T1000 (cell line): ENCODE data around the gene TMEM170B.
A peak's percentile ranks its signal among the peaks of the same experiment; 100 is the strongest.

ENCODE experiments used
- DNase-seq: peaks from one replicate; lab custom pipeline; 2025; ENCODE audit warnings: mixed read lengths; lab: John Stamatoyannopoulos, UW

The TMEM170B gene, protein sequence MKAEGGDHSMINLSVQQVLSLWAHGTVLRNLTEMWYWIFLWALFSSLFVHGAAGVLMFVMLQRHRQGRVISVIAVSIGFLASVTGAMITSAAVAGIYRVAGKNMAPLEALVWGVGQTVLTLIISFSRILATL

DNA sequence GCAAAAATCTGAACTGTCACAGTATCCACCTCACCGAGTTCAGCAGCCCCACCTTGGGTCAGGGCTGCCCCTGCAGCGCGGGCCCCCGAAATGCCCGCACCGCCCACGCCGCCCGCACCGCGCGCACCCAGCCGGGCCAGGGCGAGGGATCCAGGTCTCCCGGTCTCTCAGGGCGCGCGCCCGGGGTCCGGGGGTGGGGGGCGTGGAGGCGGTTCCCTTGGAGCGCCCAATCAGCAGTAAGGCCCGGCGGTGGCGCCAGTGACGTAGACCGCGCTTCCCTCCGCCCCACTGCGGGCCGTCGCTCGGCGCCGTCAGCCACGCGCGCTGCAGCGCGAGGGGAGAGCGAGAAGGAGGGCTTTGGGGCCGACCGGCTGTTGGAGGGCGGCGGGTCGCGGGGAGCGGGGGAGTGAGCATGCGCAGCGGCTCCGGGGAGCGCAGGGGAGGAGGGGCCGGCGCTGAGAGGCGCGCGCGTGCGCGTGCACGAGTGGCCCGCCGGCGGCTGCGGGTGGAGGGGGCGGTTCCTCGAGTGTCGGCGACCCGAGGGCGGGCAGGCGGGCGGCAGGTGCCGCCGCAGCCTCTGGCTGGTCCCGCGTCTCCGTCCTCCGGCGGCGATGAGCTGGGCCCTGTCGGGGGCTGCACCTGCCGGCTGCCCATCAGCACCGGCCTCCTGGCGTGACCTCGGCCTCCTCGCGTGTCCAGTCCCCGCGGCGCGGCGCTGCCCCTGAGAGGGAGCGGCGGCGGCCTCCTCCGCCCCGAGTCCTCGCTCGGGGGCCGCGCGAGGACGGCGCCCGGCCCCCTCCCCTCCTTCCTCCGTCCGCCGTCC is at the start of gene TMEM170B:
TSS of gene TMEM170B (plus strand) at position 521 of the 823 bp plus-strand sequence. CDS start 529 bp downstream, outside the sequence.
- peak; percentile 85 for DNase-seq

DNA sequence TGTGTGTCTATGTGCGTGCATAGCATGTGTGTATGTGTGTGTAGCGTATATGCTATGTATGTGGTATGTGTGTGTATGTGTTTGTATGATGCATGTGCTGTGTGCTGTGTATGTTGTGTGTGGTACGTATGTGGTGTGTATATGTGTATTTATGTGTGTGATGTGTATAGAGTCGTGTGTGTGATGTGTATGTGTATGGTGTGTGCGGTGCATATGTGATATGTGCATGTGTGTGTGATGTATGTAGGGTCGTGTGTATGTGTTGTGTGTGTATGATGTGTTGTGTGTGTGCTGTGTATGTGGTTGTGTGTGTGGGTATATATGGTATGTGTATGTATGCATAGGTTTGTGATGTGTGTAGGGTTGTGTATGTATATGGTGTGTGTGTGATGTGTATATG is 46.6 kb upstream of the TMEM170B start:
- DNase-seq: no peak

DNA sequence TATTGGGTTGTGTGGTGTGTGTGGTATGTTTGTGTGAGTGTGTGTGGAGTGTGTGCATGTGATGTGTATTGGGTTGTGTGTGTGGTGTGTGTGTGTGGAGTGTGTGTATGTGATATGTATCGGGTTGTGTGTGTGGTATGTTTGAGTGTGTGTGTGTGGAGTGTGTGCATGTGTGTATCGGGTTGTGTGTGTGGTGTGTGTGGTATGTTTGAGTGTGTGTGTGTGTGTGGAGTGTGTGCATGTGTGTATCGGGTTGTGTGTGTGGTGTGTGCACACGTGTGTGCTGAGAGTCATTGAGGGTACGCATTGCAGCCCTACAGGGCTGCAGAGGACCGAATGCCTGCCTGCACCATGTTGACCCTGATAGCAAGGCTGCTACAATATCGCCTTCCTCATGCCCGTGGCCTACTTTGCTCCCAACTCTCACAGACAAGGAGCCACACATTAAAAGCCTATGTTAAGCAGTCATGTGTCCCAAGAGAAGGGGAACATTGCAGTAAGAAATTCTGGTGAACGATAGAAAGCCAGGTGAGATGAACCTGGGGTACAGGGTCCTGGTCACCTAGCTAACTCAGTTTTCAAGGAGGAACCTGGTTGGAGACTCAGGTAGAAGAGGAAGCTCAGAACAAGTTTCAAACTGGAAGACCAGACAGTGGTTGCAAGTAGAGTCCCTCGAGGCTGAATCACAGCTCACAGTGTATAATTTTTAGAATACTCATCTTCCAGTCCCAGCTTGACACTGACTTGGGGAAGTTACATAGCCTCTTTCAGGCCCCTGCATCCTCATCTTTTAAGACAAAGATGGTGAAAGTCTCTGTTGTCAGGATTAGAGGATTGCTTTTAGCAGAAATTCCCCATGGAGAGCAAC is 45.7 kb upstream of the TMEM170B start:
- DNase-seq: no peak

GRCh38 chr6:11492464-11493290 is 44.9 kb upstream of the TMEM170B start:
- DNase-seq: no peak

- no peak for DNase-seq
Measured at GRCh38 chr6:11493974-11494373, 43.6 kb upstream of the TMEM170B start.

DNA sequence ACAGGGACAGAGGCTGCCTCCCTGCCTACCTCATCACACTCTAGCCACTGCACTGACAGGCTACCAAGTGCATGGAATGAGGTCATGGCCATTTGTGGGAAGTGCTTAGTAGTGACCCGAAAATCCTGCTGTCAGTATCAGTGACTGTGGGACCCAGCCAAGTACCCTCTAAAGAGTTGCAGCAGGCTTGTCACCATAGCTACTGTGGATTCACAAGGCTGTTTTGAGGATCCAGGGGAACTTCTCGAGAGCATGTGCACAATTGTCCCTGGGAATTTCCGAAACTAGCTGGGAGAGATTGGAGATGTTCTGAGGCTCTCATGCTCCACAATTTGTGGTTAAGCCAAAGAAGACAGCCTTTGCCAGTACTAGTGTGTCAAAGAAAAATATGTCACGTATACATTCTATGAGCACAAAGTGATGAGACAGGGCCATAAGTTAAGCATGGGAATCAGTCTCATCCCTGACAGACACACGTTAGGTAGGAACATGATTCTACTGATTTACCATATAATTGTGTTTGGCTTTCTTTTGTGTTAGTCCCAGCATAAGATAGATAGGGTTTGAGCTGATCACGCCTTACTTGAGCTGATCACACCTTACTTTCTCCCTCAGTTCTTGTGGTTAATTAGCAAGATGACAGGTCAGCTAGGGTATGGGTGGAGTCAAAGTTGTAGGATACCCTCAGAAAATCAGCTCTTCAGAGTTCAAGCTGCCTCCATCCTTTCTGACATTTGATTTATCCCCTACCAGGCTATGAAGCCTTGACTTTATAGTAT is 42.6 kb upstream of the TMEM170B start:
- DNase-seq: no peak

DNA sequence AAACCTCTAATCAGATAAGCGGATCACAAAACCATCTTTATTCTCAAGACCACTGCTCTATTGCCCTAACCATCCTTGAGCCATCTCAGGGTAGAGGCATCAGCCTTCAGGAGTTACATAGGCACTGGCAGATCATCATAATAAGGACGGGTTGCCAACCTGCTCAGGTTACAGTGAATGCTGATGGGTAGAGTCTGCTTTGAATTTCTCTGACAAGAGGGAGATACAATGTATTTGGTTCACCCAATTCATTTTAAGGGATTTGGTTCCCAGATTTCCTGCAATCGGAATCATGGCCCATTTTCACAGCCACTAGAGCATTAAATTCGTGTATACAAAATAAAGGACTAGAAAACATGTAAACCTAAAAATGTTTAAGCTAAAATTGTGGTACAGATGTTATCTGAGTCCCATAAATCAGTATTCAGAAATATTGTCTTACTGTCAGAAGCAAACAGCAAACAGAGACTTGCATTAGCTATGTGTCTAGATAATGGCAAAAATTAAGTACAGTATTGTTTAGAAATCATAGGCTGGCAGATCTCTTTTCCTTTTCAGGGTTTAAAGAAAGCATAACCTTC is 41.9 kb upstream of the TMEM170B start:
- DNase-seq: no peak

- DNase-seq: peak; percentile 57
Measured at GRCh38 chr6:11496152-11497060, 41.1 kb upstream of the TMEM170B start.

DNA sequence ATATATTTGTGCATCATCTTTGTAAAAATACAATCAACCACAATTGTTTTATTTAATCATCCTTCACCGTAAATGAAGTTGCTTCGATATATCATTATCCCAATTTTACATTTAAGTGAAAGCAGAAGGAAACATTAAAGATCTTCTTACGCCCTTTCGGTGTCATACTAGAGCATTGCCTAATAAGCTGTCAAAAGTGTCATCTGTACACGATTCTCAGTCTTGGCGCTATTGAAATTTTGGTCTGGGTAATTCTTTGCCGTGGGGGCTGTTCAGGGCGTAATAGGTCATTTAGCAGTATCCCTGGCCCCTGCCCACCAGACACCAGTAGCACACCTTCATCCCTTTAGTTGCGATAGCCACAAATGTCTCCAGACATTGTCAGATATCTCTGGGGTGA is 40.4 kb upstream of the TMEM170B start:
- DNase-seq: no peak

GRCh38 chr6:11497881-11498280 is 39.7 kb upstream of the TMEM170B start:
- DNase-seq: no peak

DNA sequence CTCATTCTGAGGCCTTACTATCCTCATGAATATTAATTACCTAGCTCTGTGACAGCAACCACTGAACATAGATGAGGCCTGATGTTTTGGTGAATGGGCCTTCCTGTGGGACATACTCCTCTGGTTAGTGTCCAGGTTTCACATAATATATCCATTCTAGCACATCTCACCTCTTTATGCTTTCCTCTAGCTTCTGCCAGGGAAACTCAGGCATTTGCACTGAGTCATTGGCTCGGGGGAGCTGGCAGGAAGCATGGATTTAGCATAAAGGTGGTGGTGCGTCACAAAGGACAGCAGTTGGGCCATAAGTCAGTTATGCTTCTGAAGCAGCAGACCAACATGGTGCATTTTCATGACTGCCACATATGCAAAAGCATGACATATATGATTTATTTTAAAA is 37.5 kb upstream of the TMEM170B start:
- DNase-seq: peak; percentile 7

DNA sequence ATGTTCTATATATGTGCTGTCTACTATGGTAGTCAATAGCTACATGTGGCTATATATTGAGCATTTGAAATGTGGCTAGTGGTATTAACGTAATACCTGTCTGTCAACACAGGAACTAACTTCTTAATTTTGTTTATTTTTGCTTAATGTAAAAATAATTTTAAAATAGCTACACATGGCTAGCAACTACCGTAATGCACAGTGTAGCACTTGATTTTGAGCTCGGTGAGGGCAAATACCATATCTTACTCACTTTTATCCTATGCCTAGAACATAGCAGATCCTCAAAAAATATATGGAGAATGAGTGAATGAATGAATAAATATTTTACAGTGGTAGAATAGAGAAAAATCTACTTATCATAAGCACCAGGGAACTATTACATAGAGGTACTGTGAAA is 28.1 kb upstream of the TMEM170B start:
- DNase-seq: no peak

- no peak for DNase-seq
Measured at GRCh38 chr6:11514672-11515071, 22.9 kb upstream of the TMEM170B start.

DNA sequence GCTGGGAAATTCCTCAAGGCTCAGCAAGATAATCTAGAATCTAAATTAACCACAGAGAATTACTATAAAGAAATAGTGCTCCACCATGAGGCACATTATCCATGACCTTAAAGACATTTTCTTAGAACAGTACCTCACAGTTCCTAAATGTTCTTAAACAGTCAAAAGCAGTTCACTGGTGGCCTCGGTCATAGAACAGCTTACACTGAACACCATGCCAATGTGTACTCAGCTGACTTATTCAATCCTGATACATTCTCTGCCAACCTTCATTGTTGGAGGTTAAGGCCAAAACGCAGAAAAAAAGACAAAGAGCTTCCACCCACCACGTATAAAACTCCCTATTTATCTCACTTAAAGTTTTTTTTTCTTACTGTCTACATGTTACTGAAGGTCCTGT is 21.8 kb upstream of the TMEM170B start:
- DNase-seq: no peak

- DNase-seq: no peak
Measured at GRCh38 chr6:11522812-11523605, 14.5 kb upstream of the TMEM170B start.

DNA sequence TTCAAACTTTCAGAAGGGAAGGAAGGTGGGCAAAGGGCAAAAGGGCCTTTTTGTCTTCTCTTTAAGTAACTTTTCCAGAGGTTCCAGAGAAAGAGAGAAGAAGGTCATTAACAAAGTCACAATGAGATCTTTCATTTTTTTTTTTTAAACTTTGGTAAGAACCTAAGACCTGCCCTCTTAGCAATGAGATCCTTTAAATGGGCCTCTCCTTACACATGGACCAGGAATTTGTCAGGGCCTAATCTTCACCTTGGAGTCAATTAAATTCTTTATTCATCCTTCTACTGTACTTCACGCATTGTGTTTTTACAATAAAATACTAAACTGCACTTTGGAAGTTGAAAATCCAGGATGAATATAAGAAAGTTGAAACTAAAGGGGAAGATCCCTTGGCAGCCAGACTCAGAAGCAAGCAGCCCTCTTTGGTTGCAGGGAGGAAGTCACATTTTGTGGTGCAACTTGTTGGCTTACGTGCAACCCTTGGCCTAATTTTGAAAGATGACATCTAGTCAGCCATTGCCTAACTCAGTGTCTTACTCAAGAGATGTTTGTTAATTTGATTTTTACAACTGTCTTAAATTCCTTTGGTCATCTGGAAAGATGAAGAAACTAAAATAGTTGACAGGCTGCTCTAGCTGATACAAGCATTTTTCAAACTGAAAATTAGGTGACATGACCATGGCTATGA is 11.9 kb upstream of the TMEM170B start:
- DNase-seq: no peak

DNA sequence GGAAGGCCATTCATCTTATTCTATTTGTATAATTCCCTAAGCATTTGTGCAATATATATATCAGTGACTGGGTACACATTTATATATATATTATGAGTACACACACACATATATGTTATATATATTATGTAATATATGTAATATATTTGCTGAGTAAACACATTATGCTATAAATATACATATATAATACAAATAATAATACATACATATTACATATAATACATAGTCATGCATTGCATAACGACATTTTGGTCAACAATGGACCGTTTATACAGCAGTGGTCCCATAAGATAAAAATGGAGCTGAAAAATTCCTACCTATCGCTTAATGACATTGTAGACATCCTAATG is 11.4 kb upstream of the TMEM170B start:
- no peak for DNase-seq

DNA sequence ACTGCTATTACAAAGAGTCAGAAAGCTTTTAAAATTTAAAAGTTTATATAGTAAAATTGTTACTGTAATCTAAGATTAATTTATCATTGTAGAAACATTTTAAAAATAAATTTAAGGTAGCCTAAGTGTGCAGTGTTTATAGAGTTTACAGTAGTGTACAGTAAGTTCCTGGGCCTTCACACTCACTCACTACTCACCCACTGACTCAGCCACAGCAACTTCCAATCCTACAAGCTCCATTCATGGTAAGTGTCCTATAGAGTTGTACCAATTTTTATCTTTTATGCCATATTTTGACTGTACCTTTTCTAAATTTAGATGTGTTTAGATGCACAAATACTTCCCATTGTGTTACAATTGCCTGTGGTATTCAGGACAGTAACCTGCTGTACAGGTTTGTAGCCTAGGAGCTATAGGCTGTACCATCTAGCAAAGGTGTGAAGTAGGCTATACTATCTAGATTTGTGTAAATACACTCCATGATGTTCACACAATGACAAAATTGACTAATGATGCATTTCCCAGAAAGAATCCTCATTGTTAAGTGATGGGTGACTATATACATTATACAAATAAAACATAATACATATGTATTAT is 10.2 kb upstream of the TMEM170B start:
- no peak for DNase-seq
